Measurements from ENCODE around the gene HIP1.

The HIP1 gene

DNA sequence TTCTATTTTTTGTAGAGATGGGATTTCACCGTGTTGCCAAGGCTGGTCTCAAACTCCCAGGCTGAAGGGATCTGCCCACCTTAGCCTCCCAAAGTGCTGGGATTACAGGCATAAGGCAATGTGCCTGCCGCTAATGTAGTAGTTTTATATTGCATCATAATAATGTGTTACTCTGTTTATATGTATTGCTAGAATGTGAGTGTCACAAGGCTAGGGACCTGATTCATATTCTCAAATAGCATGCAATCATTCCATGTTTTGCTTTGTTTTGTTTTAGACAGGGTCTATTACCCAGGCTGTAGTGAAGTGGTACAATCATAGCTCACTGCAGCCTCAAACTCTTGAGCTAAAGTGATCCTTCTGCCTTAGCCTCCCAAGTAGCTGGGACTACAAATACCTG, 19.8 kb upstream of the HIP1 start:
- no peaks in the 10 kb centered on the region for H3K27me3 Mint-ChIP-seq
- no peaks in the 10 kb centered on the region for H3K36me3 Mint-ChIP-seq (ENCODE audit: insufficient read depth)
- H3K27ac Mint-ChIP-seq, result no peak overlapping the region
- peaks cover 4 to 8% of the 10 kb centered on the region in 2 donors for H3K4me1 Mint-ChIP-seq (ENCODE audit: low read depth in 2 of 2)
- no peak for ATAC-seq (replicated peaks)
- no peak overlapping the region for H3K4me3 Mint-ChIP-seq
- H3K9me3 Mint-ChIP-seq, result no peaks in the 10 kb centered on the region
- no peak for DNase-seq

DNA sequence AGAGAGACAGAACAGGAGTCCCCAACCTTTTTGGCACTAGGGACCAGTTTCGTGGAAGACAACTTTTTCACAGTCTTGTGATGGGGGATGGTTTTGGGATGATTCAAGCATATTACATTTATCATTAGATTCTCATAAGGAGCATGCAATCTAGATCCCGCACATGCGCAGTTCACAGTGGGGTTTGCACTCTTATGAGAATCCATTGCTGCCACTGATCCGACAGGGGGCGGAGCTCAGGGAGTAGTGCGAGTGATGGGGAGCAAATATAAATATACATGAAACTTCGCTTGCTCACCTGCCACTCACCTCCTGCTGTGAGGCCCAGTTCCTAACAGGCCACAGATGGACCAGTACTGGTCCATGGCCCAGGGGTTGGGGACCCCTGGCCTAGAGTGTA, 19.1 kb upstream of the HIP1 start:
- H3K36me3 Mint-ChIP-seq (ENCODE audit: insufficient read depth), result no peaks in the 10 kb centered on the region
- ATAC-seq (replicated peaks) (no peak), DNase-seq (no peak)
- no peaks in the 10 kb centered on the region for H3K9me3 Mint-ChIP-seq
- no peak overlapping the region for H3K27ac Mint-ChIP-seq
- H3K4me3 Mint-ChIP-seq, result no peak overlapping the region
- no peaks in the 10 kb centered on the region for H3K27me3 Mint-ChIP-seq
- H3K4me1 Mint-ChIP-seq (ENCODE audit: low read depth in 2 of 2), result peaks cover 4 to 8% of the 10 kb centered on the region in 2 donors

DNA sequence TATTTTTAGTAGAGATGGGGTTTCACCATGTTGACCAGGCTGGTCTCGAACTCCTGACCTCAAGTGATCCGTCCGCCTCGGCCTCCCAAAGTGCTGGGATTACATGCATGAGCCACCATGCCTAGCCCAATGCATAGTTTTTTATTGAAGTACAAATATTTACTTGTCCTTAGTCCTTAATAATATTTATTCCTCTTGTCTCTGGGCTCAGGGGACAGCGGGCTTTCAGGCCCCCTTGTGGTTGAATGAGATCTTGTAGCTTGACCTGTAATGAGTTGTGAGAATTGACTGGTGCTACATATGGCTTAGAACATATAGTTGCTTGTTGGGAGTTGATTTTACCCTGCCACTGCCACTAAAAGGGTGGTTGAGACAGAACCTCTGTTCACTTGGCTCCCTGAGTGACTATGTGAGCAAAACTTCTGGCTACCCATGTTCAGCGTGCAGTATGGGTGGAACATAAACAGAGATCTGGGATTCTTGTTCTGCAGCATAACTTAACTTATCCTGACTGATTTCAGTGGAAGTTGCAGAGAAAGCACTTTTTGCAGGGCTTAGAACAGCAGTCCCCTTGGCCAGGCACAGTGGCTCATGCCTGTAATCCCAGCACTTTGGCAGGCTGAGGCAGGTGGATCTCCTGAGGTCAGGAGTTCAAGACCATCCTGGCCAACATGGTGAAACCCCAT, 18.4 kb upstream of the HIP1 start:
- no peaks in the 10 kb centered on the region for H3K36me3 Mint-ChIP-seq (ENCODE audit: insufficient read depth)
- H3K27me3 Mint-ChIP-seq, result no peaks in the 10 kb centered on the region
- H3K4me3 Mint-ChIP-seq, result no peak overlapping the region
- peaks cover under 1 to 5% of the 10 kb centered on the region in 2 donors for H3K4me1 Mint-ChIP-seq (ENCODE audit: low read depth in 2 of 2)
- H3K27ac Mint-ChIP-seq, result no peak overlapping the region
- no peaks in the 10 kb centered on the region for H3K9me3 Mint-ChIP-seq
- ATAC-seq (replicated peaks) (no peak), DNase-seq (no peak)

GRCh38 chr7:75756206-75756990, 17.7 kb upstream of the HIP1 start:
- peaks cover 0 to 4% of the 10 kb centered on the region in 2 donors for H3K4me1 Mint-ChIP-seq (ENCODE audit: low read depth in 2 of 2)
- no peak overlapping the region for H3K27ac Mint-ChIP-seq
- H3K27me3 Mint-ChIP-seq, result no peaks in the 10 kb centered on the region
- H3K4me3 Mint-ChIP-seq, result no peak overlapping the region
- ATAC-seq (replicated peaks) (no peak), DNase-seq (no peak)
- H3K36me3 Mint-ChIP-seq (ENCODE audit: insufficient read depth), result no peaks in the 10 kb centered on the region
- no peaks in the 10 kb centered on the region for H3K9me3 Mint-ChIP-seq

DNA sequence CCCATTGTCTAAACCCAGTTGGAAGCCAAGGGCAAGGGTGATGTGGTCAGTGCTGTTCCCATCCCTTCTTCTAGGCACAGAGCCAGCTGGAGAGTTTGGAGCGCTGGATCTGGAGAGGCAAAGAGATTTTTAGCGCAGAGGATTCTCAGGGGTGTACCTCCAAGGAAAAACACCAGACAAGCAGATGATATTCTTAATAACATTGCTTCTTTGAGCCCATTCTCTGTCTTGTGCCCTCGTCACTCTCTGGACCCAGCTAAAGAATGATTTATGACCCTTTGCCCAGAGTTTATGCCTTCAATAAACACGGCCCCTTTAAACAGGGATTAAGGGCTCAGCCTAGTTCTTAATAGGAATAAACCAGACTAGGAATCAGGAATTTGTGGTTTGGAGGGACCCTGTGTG, 4.7 kb upstream of the HIP1 start:
- H3K4me1 Mint-ChIP-seq (ENCODE audit: low read depth in 2 of 2), result peaks cover 12 to 13% of the 10 kb centered on the region in 2 donors
- H3K27ac Mint-ChIP-seq, result peak overlapping the region in 1 of 2 donors; percentile 49
- H3K27me3 Mint-ChIP-seq, result no peaks in the 10 kb centered on the region
- H3K36me3 Mint-ChIP-seq (ENCODE audit: insufficient read depth), result peaks cover 7% of the 10 kb centered on the region
- no peak for DNase-seq
- no peak for ATAC-seq (replicated peaks)
- H3K4me3 Mint-ChIP-seq, result no peak overlapping the region
- no peaks in the 10 kb centered on the region for H3K9me3 Mint-ChIP-seq

GRCh38 chr7:75740846-75741497, 2.2 kb upstream of the HIP1 start:
- Mint-ChIP-seq H3K4me3 (no peak overlapping the region), H3K4me1 (ENCODE audit: low read depth in 2 of 2) (peaks cover 17 to 25% of the 10 kb centered on the region in 2 donors), H3K27ac (peak overlapping the region in 1 of 2 donors; percentile 3)

GRCh38 chr7:75739796-75740672, 1.3 kb upstream of the HIP1 start:
- H3K27ac Mint-ChIP-seq, result peak overlapping the region; percentile 90 to 95
- ATAC-seq (replicated peaks), result peak; percentile 50
- peaks cover 11% of the 10 kb centered on the region for H3K36me3 Mint-ChIP-seq (ENCODE audit: insufficient read depth)
- H3K27me3 Mint-ChIP-seq, result no peaks in the 10 kb centered on the region
- H3K4me1 Mint-ChIP-seq (ENCODE audit: low read depth in 2 of 2), result peaks cover 17 to 25% of the 10 kb centered on the region in 2 donors
- no peaks in the 10 kb centered on the region for H3K9me3 Mint-ChIP-seq
- peak in 1 of 3 experiments; percentile 60 for DNase-seq
- peak overlapping the region; percentile 91 to 95 for H3K4me3 Mint-ChIP-seq

More at GRCh38 chr7:75740846-75741497, 2.2 kb upstream of the HIP1 start:
- DNase-seq (no peak), ATAC-seq (replicated peaks) (no peak)
- H3K36me3 Mint-ChIP-seq (ENCODE audit: insufficient read depth), result peaks cover 11% of the 10 kb centered on the region
- H3K9me3 Mint-ChIP-seq, result no peaks in the 10 kb centered on the region
- H3K27me3 Mint-ChIP-seq, result no peaks in the 10 kb centered on the region

GRCh38 chr7:75738975-75739795, 444 bp upstream of the HIP1 start:
- Mint-ChIP-seq H3K9me3 (no peaks in the 10 kb centered on the region), H3K36me3 (ENCODE audit: insufficient read depth) (peaks cover 11% of the 10 kb centered on the region), H3K27me3 (no peaks in the 10 kb centered on the region), H3K27ac (peak overlapping the region; percentile 90 to 95), H3K4me3 (peak overlapping the region; percentile 91 to 95), H3K4me1 (ENCODE audit: low read depth in 2 of 2) (peaks cover 22 to 25% of the 10 kb centered on the region in 2 donors)
- ATAC-seq (replicated peaks), result peak; percentile 89
- peak; percentile 98 to 99 (median 99) for DNase-seq

GRCh38 chr7:75737856-75738603, 711 bp downstream of the HIP1 start:
- Mint-ChIP-seq H3K4me3 (peak overlapping the region; percentile 91 to 95), H3K27me3 (no peaks in the 10 kb centered on the region), H3K36me3 (ENCODE audit: insufficient read depth) (peaks cover 14% of the 10 kb centered on the region), H3K4me1 (ENCODE audit: low read depth in 2 of 2) (peaks cover 25 to 29% of the 10 kb centered on the region in 2 donors), H3K9me3 (no peaks in the 10 kb centered on the region), H3K27ac (peak overlapping the region; percentile 82 to 90)
- ATAC-seq (replicated peaks) (no peak), DNase-seq (no peak)

DNA sequence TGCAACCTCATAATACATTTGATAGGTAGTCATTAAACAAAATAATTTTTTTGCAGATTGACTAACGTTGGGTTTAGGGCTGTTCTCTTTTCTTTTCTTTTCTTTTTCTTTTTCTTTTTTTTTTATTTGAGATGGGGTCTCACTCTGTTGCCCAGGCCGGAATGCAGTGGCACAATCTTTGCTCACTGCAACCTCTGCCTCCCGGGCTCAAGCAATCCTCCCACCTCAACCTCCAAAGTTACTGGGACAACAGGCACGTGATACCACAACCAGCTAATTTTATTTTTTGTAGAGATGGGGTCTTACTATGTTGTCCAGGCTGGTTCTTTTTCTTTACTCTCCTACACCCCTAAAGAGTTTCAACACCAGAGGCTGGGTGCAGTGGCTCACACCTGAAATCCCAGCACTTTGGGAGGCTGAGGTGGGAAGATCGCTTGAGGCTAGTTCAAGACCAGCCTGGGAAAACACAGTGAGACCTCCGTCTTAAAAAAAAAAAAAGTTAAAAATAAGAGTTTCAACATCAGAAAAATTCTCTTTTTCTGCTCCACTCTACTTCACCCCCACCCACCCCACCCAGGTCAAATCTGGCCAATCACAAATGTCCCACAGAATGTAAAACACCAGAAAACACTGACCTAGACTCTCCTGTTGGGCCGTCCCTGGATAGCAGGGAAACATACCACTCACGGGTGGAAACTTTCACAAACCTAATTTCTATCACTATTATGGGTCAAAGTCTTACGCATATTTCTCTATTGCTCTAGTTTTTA, 3.0 kb downstream of the HIP1 start:
- ATAC-seq (replicated peaks) (no peak), DNase-seq (no peak)
- H3K9me3 Mint-ChIP-seq, result no peaks in the 10 kb centered on the region
- H3K27ac Mint-ChIP-seq, result no peak overlapping the region
- H3K4me3 Mint-ChIP-seq, result no peak overlapping the region
- peaks cover 14% of the 10 kb centered on the region for H3K36me3 Mint-ChIP-seq (ENCODE audit: insufficient read depth)
- H3K4me1 Mint-ChIP-seq (ENCODE audit: low read depth in 2 of 2), result peaks cover 30 to 36% of the 10 kb centered on the region in 2 donors
- H3K27me3 Mint-ChIP-seq, result no peaks in the 10 kb centered on the region

Data from effector memory CD8-positive, alpha-beta T cell (primary cell).